GM18526 (cell line): ENCODE results near the gene RNASE12.

ENCODE experiments used
- POLR2A ChIP-seq: IDR thresholded peaks from 3 replicates; pipeline ENCODE4 v1.6.1; 2011; ENCODE audit not compliant: insufficient read length; ENCODE audit errors: extremely low read depth

Gene RNASE12

DNA sequence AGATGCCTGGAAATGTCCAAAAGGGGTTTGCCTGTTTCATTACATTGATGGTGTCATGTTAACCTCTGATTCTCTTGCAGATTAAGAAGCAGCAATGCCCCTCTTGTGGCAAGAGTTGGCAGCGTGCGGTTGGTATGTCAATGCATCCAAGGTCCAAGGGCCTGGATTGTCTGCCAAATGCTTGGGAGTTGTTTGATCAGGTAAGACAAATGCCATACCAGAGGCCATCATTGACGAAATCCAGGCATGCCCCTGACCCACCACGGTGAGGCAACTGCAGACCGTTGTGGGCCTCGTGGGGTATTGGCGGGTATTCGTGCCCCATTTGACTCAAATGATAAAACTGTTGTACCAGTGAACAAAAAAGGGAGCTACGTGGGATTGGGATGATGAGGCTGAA, 11.4 kb upstream of the RNASE12 start:
- no peak for TF ChIP-seq POLR2A

DNA sequence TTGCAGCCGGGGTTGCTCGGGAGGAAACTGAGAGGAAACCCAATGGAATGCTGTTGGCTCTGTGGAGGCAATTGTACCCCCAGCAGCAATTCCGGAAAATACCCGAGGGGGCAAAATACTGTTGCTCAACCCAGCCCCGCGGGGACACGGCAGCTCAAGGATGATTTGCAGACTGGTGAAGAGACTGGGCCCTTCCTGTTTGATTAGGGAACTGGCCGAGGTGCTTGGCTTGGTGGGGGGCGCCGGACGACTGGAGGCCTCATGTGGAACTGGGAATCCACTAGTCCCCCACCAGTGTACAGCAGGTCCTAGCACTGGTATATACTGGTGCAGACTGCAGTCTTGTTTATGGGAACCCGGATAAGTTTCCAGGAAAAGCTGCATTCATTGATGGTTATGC, 10.3 kb upstream of the RNASE12 start:
- TF ChIP-seq POLR2A, result no peak

DNA sequence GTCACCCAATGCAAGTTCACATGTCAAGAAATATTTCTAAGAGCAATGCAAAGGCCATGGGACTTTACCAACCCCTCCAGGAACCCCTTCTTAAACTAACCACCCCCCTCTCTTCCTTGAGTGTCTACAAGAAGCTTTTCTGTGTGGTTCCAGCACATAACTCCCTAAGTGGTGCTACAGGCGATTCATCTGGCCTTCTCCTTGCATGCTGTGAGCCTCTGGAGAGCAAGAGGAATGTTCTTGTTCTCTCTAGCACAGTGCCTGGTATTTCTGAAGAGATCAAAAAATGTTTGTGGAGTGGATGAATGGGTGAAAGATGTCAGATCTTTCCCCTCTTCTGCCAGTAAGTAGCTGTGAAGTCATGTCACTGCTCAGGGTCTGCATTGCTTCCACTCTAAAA, 5.9 kb upstream of the RNASE12 start:
- TF ChIP-seq POLR2A, result no peak

DNA sequence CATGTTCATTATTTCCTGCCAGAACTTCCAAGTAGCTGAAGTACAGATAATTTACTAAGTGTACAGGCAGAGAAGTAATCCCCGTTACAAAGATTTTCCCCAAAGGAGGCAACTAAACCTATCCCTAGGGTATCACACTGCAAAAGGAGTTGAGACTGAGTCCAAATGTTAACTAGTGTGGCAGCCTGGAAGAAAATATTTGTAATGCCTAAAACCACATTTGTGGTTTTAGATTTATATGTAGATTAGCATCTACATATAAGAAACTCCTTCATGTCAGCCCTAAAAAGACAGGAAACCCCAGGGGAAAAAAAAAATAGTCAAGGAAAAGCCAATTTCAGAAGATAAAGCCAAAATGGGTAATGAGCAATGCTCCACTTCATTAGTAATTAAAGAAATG, 1.4 kb upstream of the RNASE12 start:
- TF ChIP-seq POLR2A, result no peak

DNA sequence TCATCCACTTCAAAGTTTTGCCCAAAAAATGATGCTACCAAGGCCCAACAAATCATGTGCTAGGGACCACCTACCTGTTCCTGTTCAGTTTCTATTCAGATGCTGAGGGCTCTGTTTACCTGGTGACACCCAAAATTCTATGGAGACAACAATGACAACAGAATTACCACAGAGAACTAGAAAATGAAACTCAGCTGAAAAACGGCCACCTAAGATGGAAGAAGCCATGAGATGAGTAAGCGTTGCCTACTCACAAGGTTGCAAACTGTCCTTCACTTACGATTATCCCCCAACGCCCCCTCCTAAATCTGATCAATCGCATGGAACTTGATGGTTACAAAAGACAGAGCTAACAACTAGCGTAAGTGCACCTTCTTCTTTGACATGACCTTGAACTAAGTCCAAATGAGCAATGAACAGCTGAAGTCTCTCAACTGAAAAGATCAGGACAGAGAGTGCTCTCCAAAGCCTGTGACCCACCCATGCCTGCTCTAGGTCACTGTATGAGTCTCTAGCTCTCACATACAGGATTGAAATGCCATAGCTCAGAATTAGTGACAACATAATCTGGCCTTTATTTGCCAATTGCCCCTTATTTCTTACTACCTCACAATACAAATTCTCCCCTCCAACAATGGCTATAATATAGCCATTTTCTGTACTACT, 3.6 kb downstream of the RNASE12 start, which contains the start of gene RNASE11:
RNASE11 (minus strand) TSS at position 513 of the 666 bp plus-strand sequence.
- no peak for TF ChIP-seq POLR2A

DNA sequence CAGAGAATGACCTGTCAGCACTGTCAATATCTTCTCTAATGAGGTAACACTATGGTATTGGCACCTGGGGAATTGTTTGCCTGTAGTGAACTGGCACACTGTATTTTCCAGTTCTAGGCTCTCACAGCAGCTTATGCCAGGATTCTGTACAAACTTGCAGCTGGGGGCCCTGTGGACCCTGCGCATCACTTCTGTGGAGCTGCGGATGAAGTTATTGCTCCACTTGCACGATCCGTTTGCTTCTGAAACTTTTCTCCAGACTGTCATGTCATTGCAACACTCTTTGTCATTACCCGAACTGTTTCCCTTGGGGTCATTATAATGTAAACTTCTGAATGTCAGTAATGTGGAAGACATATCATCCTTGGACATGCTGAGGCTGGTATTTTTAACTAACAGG, 7.3 kb downstream of the RNASE12 start:
- TF ChIP-seq POLR2A, result no peak

DNA sequence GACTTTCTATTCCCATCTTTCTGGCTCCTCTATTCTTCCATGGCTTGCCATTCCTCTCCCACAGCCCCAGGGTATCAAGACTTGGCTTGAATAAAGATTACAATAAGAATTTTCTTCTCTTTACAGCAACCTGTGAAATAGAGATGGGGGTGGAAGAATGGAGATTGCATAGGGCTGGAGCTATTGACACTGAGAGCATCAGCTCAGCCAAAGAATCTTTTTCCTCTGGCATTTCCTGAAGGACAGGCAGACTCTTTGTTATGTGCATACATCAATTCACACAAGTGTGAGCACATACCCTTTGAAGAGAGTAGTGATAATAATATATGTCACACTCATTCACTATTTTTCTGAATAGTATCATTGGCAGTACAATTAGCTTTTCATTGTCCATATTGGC, 8.0 kb downstream of the RNASE12 start:
- no peak for TF ChIP-seq POLR2A

DNA sequence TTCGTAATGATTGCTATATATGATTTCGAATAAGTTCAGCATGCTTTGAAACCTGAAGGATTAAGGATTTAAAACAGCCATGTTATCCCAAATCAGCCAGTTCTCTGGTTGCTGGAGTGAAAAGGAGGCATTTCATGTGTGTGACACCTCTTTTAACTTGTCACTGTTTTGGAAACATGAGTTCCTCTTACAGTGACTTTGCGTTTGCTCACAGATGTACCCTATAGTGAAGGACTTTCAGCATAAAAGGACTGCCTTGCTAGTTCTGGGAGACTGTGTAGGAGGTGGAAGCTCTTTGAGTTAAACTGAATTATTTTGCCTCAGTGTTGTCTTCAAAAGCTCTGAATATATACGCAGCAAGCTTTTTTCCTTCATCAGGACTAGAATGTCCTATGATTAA, 10.9 kb downstream of the RNASE12 start:
- TF ChIP-seq POLR2A, result no peak

DNA sequence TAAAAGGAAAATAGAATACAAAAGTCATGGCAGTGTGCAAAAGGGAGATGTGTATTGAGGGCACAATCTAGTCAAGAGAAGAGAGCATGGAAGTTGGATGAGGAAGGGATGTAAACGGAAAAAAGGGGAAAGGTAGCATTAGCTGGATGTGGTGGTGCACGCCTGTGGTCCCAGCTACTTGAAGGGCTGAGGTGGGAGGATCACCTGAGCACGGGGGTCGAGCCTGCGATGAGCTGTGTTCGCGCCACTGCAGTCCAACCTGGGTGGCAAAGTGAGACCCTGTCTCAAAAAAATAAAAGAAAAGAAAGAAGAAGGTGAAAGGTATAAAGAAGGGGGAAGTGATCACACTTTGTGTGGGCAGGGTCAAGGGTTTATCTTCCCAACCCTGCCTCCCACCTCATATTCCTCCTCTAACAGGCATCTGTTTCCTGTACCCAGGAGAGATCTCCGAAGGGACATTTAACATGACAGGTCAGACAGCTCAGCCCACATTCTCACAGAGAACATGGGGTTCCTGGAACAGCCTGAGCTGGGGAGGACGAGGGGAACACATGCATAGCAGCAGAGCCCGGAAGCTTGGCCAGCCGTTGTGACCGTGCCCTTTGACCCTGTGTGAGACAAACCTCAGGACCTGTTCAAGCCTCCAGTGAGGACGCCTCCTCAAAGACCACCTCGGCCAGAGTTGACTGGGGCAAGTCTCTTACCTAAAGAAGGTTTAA, 12.2 kb downstream of the RNASE12 start:
- TF ChIP-seq POLR2A, result no peak

DNA sequence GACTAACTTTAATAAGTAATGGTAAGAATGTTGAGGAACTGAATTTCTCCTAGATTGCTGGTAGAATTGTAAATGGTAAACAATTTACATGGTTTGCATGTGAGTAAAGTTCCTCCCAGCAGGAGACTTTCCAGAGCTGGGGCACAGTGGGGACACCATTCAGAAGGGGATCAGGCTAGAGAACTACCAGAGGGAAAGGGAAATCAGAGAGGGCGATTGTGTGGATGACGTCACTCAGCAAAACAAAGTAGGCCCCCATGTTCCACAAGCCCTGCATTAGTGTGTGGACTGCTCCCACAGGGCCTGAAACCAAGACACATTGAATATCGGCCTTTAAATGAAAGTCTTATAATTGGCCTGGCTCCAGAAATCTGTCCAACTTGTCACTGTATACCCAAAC, 12.9 kb downstream of the RNASE12 start:
- TF ChIP-seq POLR2A, result no peak

DNA sequence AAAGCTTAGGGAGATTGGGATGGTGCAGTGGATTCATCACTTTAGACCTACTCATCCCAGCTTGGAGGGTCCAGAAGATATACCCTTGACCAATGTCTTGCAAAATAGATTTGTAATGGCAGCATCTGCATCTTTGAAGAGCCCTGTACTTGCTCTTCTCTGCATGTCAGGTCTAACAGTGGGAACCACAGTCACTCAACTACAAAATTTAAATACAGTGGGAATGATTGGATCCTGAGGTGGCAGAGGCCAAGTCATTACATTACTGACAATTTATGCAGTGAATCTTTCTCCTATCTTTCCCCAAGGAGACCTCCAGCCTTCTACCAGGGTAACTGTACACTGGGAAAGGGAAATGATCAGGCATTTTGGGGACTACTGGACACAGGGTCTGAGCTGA, 22.1 kb downstream of the RNASE12 start:
- TF ChIP-seq POLR2A, result no peak

DNA sequence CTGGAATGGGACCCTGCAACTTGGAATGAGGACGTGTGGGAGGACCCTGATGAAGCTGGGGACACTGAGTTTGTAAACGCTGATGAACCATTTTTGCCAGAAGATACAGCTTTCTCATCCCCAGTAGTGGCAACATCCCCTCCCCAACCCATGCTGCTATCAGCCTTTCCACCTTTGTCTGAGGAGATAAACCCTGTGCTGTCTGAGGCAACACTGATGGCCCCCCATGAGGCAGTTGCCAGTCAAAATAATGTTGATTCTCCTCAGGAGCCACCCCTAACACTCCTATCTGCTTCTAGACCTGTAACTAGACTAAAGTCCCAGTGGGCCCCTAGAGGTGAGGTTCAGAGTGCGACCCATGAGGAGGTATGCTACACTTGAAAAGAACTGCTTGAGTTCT, 22.8 kb downstream of the RNASE12 start:
- no peak for TF ChIP-seq POLR2A

DNA sequence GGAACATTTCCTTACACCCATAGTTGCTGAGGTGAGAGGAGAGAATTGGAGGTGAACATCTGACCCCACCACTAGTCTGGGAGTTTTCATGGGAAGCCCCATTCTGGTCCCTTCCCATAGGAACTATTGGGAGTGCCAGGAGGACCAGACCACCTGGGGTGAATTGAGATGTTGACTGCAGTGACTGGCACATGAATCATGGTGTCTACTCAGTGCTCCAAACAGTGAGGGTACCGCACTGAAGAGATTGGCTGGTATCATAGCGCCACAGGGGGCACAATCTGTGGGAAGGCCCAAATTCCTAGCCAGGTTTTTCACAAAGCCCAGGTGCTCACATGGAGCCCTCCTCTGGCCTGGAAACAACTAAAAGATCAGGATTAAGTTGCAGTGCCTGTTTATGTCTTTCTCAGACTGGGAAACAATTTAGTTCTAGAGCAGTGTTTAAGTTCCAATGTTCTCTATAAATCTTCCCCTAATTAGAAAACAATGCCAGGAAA, 26.6 kb downstream of the RNASE12 start:
- no peak for TF ChIP-seq POLR2A

DNA sequence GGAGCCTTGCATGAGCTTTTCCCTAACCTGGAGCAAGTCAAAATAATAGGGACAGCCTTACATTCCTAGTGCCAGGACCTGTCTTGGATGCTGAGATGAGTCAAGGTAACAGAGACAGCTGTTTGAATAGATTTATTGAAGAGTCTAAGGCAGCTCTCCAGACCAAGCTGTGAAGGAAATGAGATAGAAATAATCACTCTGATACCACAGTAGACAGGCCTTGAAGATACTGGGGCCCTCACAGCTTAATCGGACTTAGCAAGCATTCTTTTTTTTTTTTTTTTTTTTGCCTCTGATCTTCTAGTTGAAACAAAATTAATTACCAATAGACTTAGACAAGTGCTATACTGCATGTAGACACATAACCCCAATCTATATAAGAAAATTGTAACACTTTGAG, 27.2 kb downstream of the RNASE12 start:
- no peak for TF ChIP-seq POLR2A

DNA sequence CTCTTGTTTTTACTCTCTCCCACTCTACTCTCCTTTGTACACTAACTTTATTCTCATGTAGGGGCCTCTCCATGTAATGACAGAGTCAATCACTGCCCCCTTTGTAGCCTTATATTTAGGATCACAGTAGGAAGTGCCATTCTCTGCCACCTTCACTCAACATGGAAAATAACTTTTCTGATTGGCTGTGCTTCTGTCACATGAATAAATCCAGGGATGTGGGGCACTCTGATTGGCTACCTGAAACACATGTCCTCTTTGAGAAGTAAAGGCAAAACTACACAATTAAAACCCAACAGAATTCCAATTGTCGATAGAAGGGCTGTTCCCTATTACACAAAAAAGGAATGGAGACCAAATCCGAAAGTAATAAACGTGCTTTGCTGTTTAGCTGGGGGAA, 30.2 kb downstream of the RNASE12 start, which contains the start of gene RNASE9:
RNASE9 (minus strand) TSS at position 87 of the 400 bp plus-strand sequence.
- TF ChIP-seq POLR2A, result no peak

DNA sequence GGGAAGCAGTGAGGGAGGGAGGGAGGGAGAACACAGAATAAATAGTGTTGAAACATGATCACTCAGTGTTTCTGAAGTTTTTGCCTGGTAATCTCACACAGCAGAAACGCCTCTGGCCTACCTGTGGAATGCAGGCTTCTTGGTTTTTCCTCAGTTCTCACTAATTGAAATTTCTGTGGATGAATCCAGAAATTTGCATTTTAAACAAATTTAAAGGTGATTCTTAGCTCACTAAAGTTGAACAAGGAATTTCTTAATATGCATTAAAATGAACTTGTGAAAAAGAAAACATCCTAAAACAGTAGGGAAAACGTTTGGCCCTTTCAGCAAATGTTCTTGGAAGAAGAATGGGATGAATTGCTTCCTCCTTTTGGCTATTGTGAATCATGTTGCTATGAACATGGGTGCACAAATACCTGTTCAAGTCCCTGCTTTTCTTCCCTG, 31.7 kb downstream of the RNASE12 start:
- TF ChIP-seq POLR2A, result no peak

DNA sequence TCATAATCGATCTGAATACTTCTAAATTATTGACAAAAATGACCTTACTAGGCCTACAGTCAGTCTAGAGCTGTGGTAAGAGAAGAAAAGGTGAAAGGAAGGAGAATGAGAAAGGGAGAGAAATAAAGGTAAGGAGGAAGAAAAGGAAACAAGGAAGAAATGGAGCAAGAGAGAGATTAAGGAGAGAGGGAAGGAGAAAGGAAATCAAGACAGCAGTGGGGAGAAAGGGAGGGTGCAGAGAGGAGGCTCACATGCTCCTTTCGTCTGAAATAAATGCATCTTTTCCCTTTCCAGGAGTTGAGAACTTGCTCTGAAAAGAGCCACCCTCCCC, 34.0 kb downstream of the RNASE12 start:
- TF ChIP-seq POLR2A, result no peak
